Fibroblast of skin of left biceps (primary cell): ENCODE measurements around the gene FGFRL1.

Source experiments
- DNase-seq, 2 experiments: peaks; one replicate each; pipeline ENCODE4 v3.0.0-alpha.2; 2013; ENCODE audit warnings: low read depth in 2 of 2

FGFRL1 gene

GRCh38 chr4:1039493-1040343 lies 28.3 kb downstream of the FGFRL1 start:
- no peak for DNase-seq

- DNase-seq = no peak
These were observed 29.1 kb downstream of the FGFRL1 start for GRCh38 chr4:1040344-1041146.

GRCh38 chr4:1041147-1041935 lies 29.9 kb downstream of the FGFRL1 start:
- DNase-seq = peak in 1 of 2 experiments; percentile 25

DNA sequence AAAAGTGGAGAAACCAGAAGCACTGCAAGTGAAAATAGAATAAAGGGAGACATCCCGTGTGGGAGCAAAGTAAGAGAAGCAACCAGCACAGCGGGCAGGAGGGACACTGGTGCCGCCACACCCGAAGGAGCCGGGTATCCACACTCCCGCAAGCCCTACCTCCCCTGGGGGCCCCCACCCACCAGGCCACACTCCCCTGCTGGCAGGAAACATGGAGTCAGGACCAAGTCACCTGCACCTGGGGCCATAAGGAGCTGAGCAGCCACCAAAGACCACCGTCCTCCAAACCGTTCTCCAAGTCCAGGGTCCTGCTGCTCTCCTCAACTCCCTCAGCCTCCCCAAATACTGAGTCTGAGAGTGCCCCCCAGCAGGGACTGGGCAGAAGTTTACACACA lies 30.5 kb downstream of the FGFRL1 start:
- no peak for DNase-seq

DNA sequence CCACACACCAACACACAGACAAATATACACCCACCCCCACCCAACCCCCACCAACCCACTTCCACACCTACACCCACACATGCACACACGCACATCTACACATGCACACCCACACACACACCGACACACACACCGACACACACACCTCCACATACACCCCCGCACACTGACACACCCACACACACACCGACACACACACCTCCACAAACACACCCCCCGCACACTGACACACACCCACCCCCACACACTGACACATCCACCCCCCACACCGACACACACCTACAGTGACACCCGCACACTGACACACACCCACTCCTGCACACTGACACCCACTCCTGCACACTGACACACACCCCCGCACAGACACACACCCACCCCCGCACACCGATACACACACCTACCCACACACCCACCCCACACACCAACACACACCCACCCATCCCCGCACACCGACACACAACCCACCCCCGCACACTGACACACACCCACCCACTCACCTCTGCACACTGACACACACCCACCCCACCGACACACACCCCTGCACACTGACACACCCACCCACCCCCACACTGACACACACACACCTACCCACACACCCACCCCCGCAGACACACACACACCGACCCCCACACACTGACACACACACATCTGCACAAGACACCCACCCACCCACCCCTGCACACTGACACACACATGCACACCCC lies 31.1 kb downstream of the FGFRL1 start:
- no peak for DNase-seq

DNA sequence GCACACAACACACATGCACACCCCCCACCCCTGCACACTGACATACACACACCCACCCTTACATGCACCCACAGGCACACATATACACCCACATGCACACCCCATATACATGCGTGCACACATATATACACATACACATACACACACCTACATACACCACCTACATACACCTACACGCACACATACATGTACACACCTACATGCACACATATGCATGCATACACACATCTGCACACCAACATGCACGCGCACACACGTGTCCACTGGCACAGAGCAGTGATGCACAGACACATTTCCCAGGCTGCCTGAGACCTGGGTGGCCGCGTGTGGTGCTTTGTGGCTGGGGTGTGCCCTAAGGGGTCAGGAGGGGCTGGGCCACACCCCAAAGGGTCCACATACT lies 31.7 kb downstream of the FGFRL1 start:
- DNase-seq = no peak

GRCh38 chr4:1043651-1044468 lies 32.4 kb downstream of the FGFRL1 start:
- peak; percentile 94 for DNase-seq

DNA sequence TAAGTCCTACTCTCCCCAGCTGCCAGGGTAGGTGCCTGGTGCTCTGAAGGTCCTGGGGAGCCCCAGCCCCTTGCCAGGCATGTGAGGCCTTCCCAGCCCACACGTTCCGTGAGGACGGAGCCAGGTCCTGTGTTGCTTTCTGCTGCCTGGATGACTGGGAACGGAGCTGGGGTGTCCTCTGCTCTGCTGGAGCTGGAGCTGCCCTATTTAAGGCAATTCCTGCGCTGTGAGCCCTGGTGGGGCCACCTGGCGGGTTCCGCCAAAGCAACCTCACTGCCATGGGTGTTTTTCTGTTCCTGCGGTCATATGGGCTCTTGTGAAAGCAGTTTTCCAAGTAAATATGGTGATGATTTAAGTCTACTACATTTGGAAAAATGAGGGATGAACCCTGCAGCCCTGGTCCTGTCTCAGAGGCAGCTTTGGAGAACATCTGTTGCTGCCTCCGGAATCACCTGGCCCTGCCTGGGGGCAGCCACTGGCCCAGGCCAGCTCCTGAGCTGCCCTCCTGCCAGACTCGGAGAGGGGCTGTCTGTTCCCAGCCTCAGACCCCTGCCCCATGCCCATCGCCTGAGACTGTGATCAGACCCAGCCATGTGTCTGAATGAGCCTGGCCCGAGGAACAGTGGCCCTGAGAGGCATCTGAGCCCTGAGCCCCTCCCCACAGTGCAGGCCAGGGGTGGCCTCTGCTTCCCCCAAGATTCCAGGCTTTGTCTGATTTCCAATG lies 33.2 kb downstream of the FGFRL1 start:
- no peak for DNase-seq

- no peak for DNase-seq
These were observed 33.8 kb downstream of the FGFRL1 start for GRCh38 chr4:1045193-1045594.

GRCh38 chr4:1045595-1046201 lies 34.3 kb downstream of the FGFRL1 start:
- no peak for DNase-seq

- DNase-seq = peak in 1 of 2 experiments; percentile 49
These were observed 35.2 kb downstream of the FGFRL1 start for GRCh38 chr4:1046581-1047011.

GRCh38 chr4:1047106-1047975 lies 35.9 kb downstream of the FGFRL1 start:
- DNase-seq = no peak

DNA sequence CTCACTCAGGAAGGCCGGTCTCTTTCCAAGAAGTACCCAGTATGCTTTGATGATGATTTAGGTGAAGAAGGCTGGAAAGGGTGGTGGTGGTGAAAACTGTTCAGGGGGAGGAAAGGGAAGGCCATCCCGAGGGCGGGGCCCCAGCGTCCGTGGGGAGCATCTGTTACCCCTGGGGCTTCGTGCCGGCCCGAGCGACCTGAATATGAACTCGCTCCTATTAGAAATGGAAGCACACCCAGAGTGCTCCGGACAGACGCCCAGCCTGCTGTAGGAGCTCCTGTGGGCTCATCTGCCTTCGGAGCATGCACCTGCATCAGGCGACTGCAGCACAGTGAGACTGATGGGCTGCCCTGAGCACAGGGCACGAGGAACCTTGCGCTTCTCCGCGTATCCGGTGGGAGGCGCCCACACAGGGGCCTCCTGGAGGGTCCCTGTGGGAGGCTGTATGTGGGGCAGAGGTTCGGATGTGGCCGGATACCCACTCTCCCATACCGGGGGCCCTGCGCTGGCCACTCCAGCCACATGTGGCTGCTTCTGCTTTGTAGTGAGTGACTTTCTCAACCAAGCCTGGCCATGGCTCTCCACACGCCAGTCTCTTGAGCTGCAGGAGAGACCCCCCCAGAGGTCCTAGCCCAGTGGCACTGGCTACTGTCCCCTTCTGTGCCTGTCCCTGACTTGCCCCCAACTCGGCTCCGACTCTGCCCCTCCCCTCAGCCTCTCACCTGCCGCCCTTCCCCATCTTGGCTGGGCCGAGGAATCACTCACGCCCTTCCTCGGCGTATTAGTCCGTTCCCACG lies 36.7 kb downstream of the FGFRL1 start:
- DNase-seq = no peak

DNA sequence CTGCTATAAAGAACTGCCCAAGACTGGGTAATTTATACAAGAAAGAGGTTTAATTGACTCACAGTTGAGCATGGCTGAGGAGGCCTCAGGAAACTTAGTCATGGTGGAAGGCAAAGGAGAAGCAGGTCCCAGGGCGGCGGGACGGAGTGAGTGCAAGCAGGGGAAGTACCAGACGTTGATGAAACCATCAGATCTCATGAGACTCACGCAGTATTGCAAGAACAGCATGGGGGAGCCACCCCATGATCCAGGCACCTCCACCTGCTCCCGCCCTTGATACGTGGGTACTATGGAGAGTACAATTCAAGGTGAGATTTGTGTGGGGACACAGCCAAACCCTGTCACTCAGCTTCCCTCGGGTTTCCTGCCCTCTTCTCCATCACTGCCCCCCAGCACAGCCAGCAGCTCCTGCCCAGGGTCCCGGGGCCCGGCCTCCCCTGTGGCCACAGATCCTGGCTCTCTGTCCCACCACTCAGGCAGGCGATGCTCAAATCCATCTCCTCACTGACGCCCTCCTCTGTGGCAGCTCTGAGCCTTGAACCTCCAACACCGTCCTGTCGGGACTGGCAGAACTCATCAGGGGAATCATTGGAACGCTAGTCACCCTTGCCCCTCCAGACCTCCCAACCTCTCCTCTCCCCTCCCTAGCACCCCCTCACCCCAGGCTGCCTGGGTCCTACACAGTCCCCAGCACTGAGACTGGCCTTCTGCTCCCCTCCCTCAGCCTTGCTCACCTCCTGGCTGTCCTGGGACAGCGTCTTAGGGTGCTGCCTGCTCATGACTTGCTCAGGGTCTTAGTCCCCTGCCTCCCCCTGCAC lies 37.6 kb downstream of the FGFRL1 start:
- no peak for DNase-seq

DNA sequence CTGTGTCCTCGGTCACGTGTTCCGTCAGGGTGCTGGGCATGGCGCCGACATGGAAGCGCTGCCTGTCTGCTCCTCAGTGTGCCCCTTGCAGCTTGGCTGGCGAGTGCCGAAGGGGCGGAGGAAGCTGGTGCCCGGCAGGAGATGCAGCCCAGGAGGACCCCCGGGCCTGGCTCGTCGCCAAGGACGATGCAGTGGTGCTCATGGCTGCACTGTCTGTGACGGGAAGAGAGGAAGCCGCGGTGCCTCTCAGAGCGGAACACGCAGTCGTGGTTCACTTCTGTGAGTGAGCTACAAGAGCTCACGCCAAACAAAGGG lies 38.1 kb downstream of the FGFRL1 start:
- no peak for DNase-seq

- no peak for DNase-seq
These were observed 39.2 kb downstream of the FGFRL1 start for GRCh38 chr4:1050486-1051213.
